Gastroesophageal sphincter (tissue), 3 donors: Measurements from ENCODE around the gene EPSTI1.

Experiments
- CTCF ChIP-seq, 4 experiments: fragments of 200-600 bp in 2 of 4; fragments of 450-650 bp in 2 of 4; sonication (generic) in 1 of 4; IDR thresholded peaks; one replicate each; pipeline ENCODE4 v1.5.1; 2017 to 2019; ENCODE audit warnings: antibody characterized with exemption in 4 of 4, mild to moderate bottlenecking in 2 of 4, moderate library complexity in 2 of 4
- POLR2A ChIP-seq, 2 donors: fragments of 450-650 bp; IDR thresholded peaks; one replicate each; pipeline ENCODE4 v1.6.1; 2017; ENCODE audit warnings: antibody characterized with exemption in 2 of 2, mild to moderate bottlenecking in 2 of 2, moderate library complexity in 1 of 2
- POLR2AphosphoS5 ChIP-seq: sonication (generic); formaldehyde crosslinking; IDR thresholded peaks from one replicate; pipeline ENCODE4 v1.6.1; 2017; ENCODE audit warnings: antibody characterized with exemption

- no peak for TF ChIP-seq CTCF (IDR thresholded peaks at IDR 0.05)
- TF ChIP-seq POLR2A (IDR thresholded peaks at IDR 0.05) = no peak
- no peak for TF ChIP-seq POLR2AphosphoS5
Measured at GRCh38 chr13:42950181-42950580, 41.9 kb downstream of the EPSTI1 start.
